ENCODE measurements around the gene PCNX2.

Gene PCNX2

GRCh38 chr1:233261206-233261605 lies 34.3 kb downstream of the PCNX2 start:
- 100% methylated on average over 3 of the region's 3 CpGs for WGBS (ENCODE audit: insufficient coverage)
- no peaks in the 10 kb centered on the region for H3K4me1 ChIP-seq (ENCODE audit: control extremely low read depth in 1 of 4, control insufficient read depth in 4 of 4, insufficient read depth in 4 of 4, low read length in 3 of 4)
- POLR2A ChIA-PET: no interaction called here
- H3K9me3 ChIP-seq (ENCODE audit: control extremely low read depth in 1 of 5, control insufficient read depth in 4 of 5, insufficient read depth in 2 of 5, low read depth in 1 of 5, low read length in 4 of 5): no peaks in the 10 kb centered on the region
- H3K27me3 ChIP-seq (replicated peaks in 2 of 5; ENCODE audit: control insufficient read depth in 4 of 5, insufficient read depth in 5 of 5, low read length in 4 of 5): no peaks in the 10 kb centered on the region
- DNase-seq: no peak
- no peak overlapping the region for H3K4me3 ChIP-seq (ENCODE audit: control insufficient read depth in 1 of 7, extremely low read depth in 1 of 7, insufficient read depth in 4 of 7, low read depth in 2 of 7, low read length in 6 of 7)
- H3K27ac ChIP-seq (ENCODE audit: insufficient read depth in 1 of 2, low read depth in 1 of 2, low read length in 2 of 2, poor library complexity in 1 of 2, severe bottlenecking in 2 of 2): no peak overlapping the region
- peaks cover 0 to 36% (median 11%) of the 10 kb centered on the region in 4 experiments for H3K36me3 ChIP-seq (ENCODE audit: control insufficient read depth in 4 of 4, insufficient read depth in 4 of 4, low read length in 3 of 4)
- CTCF ChIA-PET: interaction anchor here (1.3 kb wide), 1 partner anchor 18 kb away, joined by 3 read pairs; no protein-coding TSS in a partner anchor

GRCh38 chr1:233257786-233258185 lies 37.7 kb downstream of the PCNX2 start:
- peaks cover 0 to 36% (median 11%) of the 10 kb centered on the region in 4 experiments for H3K36me3 ChIP-seq (ENCODE audit: control insufficient read depth in 4 of 4, insufficient read depth in 4 of 4, low read length in 3 of 4)
- 95% methylated on average over 6 of the region's 6 CpGs for WGBS (ENCODE audit: insufficient coverage)
- POLR2A ChIA-PET: no interaction called here

GRCh38 chr1:233256789-233257188 lies 38.7 kb downstream of the PCNX2 start:
- no peaks in the 10 kb centered on the region for H3K9me3 ChIP-seq (ENCODE audit: control extremely low read depth in 1 of 5, control insufficient read depth in 4 of 5, insufficient read depth in 2 of 5, low read depth in 1 of 5, low read length in 4 of 5)
- H3K4me1 ChIP-seq (ENCODE audit: control extremely low read depth in 1 of 4, control insufficient read depth in 4 of 4, insufficient read depth in 4 of 4, low read length in 3 of 4): peaks cover 0 to 7% (median 0%) of the 10 kb centered on the region in 4 experiments
- H3K27ac ChIP-seq (ENCODE audit: insufficient read depth in 1 of 2, low read depth in 1 of 2, low read length in 2 of 2, poor library complexity in 1 of 2, severe bottlenecking in 2 of 2): no peak overlapping the region
- peaks cover 0 to 34% (median 11%) of the 10 kb centered on the region in 4 experiments for H3K36me3 ChIP-seq (ENCODE audit: control insufficient read depth in 4 of 4, insufficient read depth in 4 of 4, low read length in 3 of 4)
- no CpG with 5 or more reads among the region's 2 CpGs for WGBS (ENCODE audit: insufficient coverage)
- ChIA-PET CTCF (interaction anchor here (1.3 kb wide), 1 partner anchor 15 kb away, joined by 5 read pairs; no protein-coding TSS in a partner anchor), POLR2A (no interaction called here)
- no peaks in the 10 kb centered on the region for H3K27me3 ChIP-seq (replicated peaks in 2 of 5; ENCODE audit: control insufficient read depth in 4 of 5, insufficient read depth in 5 of 5, low read length in 4 of 5)
- no peak for DNase-seq
- no peak overlapping the region for H3K4me3 ChIP-seq (ENCODE audit: control insufficient read depth in 1 of 7, extremely low read depth in 1 of 7, insufficient read depth in 4 of 7, low read depth in 2 of 7, low read length in 6 of 7)

More at GRCh38 chr1:233257786-233258185, 37.7 kb downstream of the PCNX2 start:
- H3K27ac ChIP-seq (ENCODE audit: insufficient read depth in 1 of 2, low read depth in 1 of 2, low read length in 2 of 2, poor library complexity in 1 of 2, severe bottlenecking in 2 of 2): no peak overlapping the region
- no peaks in the 10 kb centered on the region for H3K9me3 ChIP-seq (ENCODE audit: control extremely low read depth in 1 of 5, control insufficient read depth in 4 of 5, insufficient read depth in 2 of 5, low read depth in 1 of 5, low read length in 4 of 5)
- peaks cover 0 to 1% (median 0%) of the 10 kb centered on the region in 4 experiments for H3K4me1 ChIP-seq (ENCODE audit: control extremely low read depth in 1 of 4, control insufficient read depth in 4 of 4, insufficient read depth in 4 of 4, low read length in 3 of 4)
- no peak overlapping the region for H3K4me3 ChIP-seq (ENCODE audit: control insufficient read depth in 1 of 7, extremely low read depth in 1 of 7, insufficient read depth in 4 of 7, low read depth in 2 of 7, low read length in 6 of 7)
- no peak for DNase-seq
- H3K27me3 ChIP-seq (replicated peaks in 2 of 5; ENCODE audit: control insufficient read depth in 4 of 5, insufficient read depth in 5 of 5, low read length in 4 of 5): no peaks in the 10 kb centered on the region
- CTCF ChIA-PET: no interaction called here

GRCh38 chr1:233256191-233256590 lies 39.3 kb downstream of the PCNX2 start:
- ChIA-PET POLR2A (no interaction called here), CTCF (interaction anchor here (1.3 kb wide), 1 partner anchor 14 kb away, joined by 5 read pairs; no protein-coding TSS in a partner anchor)
- DNase-seq: no peak
- peaks cover 0 to 7% (median 0%) of the 10 kb centered on the region in 4 experiments for H3K4me1 ChIP-seq (ENCODE audit: control extremely low read depth in 1 of 4, control insufficient read depth in 4 of 4, insufficient read depth in 4 of 4, low read length in 3 of 4)
- H3K4me3 ChIP-seq (ENCODE audit: control insufficient read depth in 1 of 7, extremely low read depth in 1 of 7, insufficient read depth in 4 of 7, low read depth in 2 of 7, low read length in 6 of 7): no peak overlapping the region
- no CpG with 5 or more reads among the region's 1 CpG for WGBS (ENCODE audit: insufficient coverage)
- H3K27me3 ChIP-seq (replicated peaks in 2 of 5; ENCODE audit: control insufficient read depth in 4 of 5, insufficient read depth in 5 of 5, low read length in 4 of 5): no peaks in the 10 kb centered on the region
- peaks cover 0 to 30% (median 11%) of the 10 kb centered on the region in 4 experiments for H3K36me3 ChIP-seq (ENCODE audit: control insufficient read depth in 4 of 4, insufficient read depth in 4 of 4, low read length in 3 of 4)
- H3K27ac ChIP-seq (ENCODE audit: insufficient read depth in 1 of 2, low read depth in 1 of 2, low read length in 2 of 2, poor library complexity in 1 of 2, severe bottlenecking in 2 of 2): no peak overlapping the region
- H3K9me3 ChIP-seq (ENCODE audit: control extremely low read depth in 1 of 5, control insufficient read depth in 4 of 5, insufficient read depth in 2 of 5, low read depth in 1 of 5, low read length in 4 of 5): no peaks in the 10 kb centered on the region

GRCh38 chr1:233255145-233255544 lies 40.4 kb downstream of the PCNX2 start:
- DNase-seq: no peak
- WGBS (ENCODE audit: insufficient coverage): 98% methylated on average over 4 of the region's 5 CpGs
- Histone ChIP-seq H3K27me3 (replicated peaks in 2 of 5; ENCODE audit: control insufficient read depth in 4 of 5, insufficient read depth in 5 of 5, low read length in 4 of 5) (no peaks in the 10 kb centered on the region), H3K27ac (ENCODE audit: insufficient read depth in 1 of 2, low read depth in 1 of 2, low read length in 2 of 2, poor library complexity in 1 of 2, severe bottlenecking in 2 of 2) (no peak overlapping the region), H3K36me3 (ENCODE audit: control insufficient read depth in 4 of 4, insufficient read depth in 4 of 4, low read length in 3 of 4) (peaks cover 0 to 32% (median 11%) of the 10 kb centered on the region in 4 experiments), H3K4me1 (ENCODE audit: control extremely low read depth in 1 of 4, control insufficient read depth in 4 of 4, insufficient read depth in 4 of 4, low read length in 3 of 4) (peaks cover 0 to 7% (median 0%) of the 10 kb centered on the region in 4 experiments), H3K9me3 (ENCODE audit: control extremely low read depth in 1 of 5, control insufficient read depth in 4 of 5, insufficient read depth in 2 of 5, low read depth in 1 of 5, low read length in 4 of 5) (no peaks in the 10 kb centered on the region), H3K4me3 (ENCODE audit: control insufficient read depth in 1 of 7, extremely low read depth in 1 of 7, insufficient read depth in 4 of 7, low read depth in 2 of 7, low read length in 6 of 7) (no peak overlapping the region)
- ChIA-PET CTCF (interaction anchor here (0.6 to 1.0 kb wide), 2 partner anchors 12 to 33 kb away, joined by 3 read pairs; no protein-coding TSS in a partner anchor), POLR2A (no interaction called here)

GRCh38 chr1:233253832-233254331 lies 41.6 kb downstream of the PCNX2 start:
- H3K9me3 ChIP-seq (ENCODE audit: control extremely low read depth in 1 of 5, control insufficient read depth in 4 of 5, insufficient read depth in 2 of 5, low read depth in 1 of 5, low read length in 4 of 5): no peaks in the 10 kb centered on the region
- peaks cover under 1 to 26% (median 7%) of the 10 kb centered on the region in 4 experiments for H3K36me3 ChIP-seq (ENCODE audit: control insufficient read depth in 4 of 4, insufficient read depth in 4 of 4, low read length in 3 of 4)
- no CpG with 5 or more reads among the region's 1 CpG for WGBS (ENCODE audit: insufficient coverage)
- ChIA-PET CTCF (no interaction called here), POLR2A (no interaction called here)
- DNase-seq: no peak
- H3K4me3 ChIP-seq (ENCODE audit: control insufficient read depth in 1 of 7, extremely low read depth in 1 of 7, insufficient read depth in 4 of 7, low read depth in 2 of 7, low read length in 6 of 7): no peak overlapping the region
- peaks cover 0 to 7% (median 0%) of the 10 kb centered on the region in 4 experiments for H3K4me1 ChIP-seq (ENCODE audit: control extremely low read depth in 1 of 4, control insufficient read depth in 4 of 4, insufficient read depth in 4 of 4, low read length in 3 of 4)
- H3K27me3 ChIP-seq (replicated peaks in 2 of 5; ENCODE audit: control insufficient read depth in 4 of 5, insufficient read depth in 5 of 5, low read length in 4 of 5): no peaks in the 10 kb centered on the region
- H3K27ac ChIP-seq (ENCODE audit: insufficient read depth in 1 of 2, low read depth in 1 of 2, low read length in 2 of 2, poor library complexity in 1 of 2, severe bottlenecking in 2 of 2): no peak overlapping the region

GRCh38 chr1:233253231-233253831 lies 42.2 kb downstream of the PCNX2 start:
- no peak for DNase-seq
- WGBS (ENCODE audit: insufficient coverage): 100% methylated on average over 2 of the region's 4 CpGs
- CTCF ChIA-PET: no interaction called here
- Histone ChIP-seq H3K4me1 (ENCODE audit: control extremely low read depth in 1 of 4, control insufficient read depth in 4 of 4, insufficient read depth in 4 of 4, low read length in 3 of 4) (peaks cover 0 to 7% (median 0%) of the 10 kb centered on the region in 4 experiments), H3K4me3 (ENCODE audit: control insufficient read depth in 1 of 7, extremely low read depth in 1 of 7, insufficient read depth in 4 of 7, low read depth in 2 of 7, low read length in 6 of 7) (no peak overlapping the region), H3K9me3 (ENCODE audit: control extremely low read depth in 1 of 5, control insufficient read depth in 4 of 5, insufficient read depth in 2 of 5, low read depth in 1 of 5, low read length in 4 of 5) (no peaks in the 10 kb centered on the region), H3K27ac (ENCODE audit: insufficient read depth in 1 of 2, low read depth in 1 of 2, low read length in 2 of 2, poor library complexity in 1 of 2, severe bottlenecking in 2 of 2) (no peak overlapping the region), H3K27me3 (replicated peaks in 2 of 5; ENCODE audit: control insufficient read depth in 4 of 5, insufficient read depth in 5 of 5, low read length in 4 of 5) (no peaks in the 10 kb centered on the region), H3K36me3 (ENCODE audit: control insufficient read depth in 4 of 4, insufficient read depth in 4 of 4, low read length in 3 of 4) (peaks cover 0 to 23% (median 5%) of the 10 kb centered on the region in 4 experiments)
- POLR2A ChIA-PET: interaction anchor here (0.6 kb wide), 1 partner anchor 10 kb away, joined by 4 read pairs; no protein-coding TSS in a partner anchor

Data from common myeloid progenitor, CD34-positive (primary cell).